Hematopoietic multipotent progenitor cell treated with erythropoietin and hydrocortisone succinate and interleukin-3 and kit ligand, for 6 days (in vitro differentiated cells): Measurements from ENCODE around the gene ZNF276.
A peak's percentile ranks its signal among the peaks of the same experiment; 100 is the strongest.
"Not testable (repeated sequence)": the region's sequence is repeated elsewhere in the genome, so short reads cannot be mapped to it uniquely, and the experiment has no call there.

ENCODE experiments used
- DNase-seq: peaks from one replicate; pipeline ENCODE4 v3.0.0-alpha.2; 2015

The ZNF276 gene

DNA sequence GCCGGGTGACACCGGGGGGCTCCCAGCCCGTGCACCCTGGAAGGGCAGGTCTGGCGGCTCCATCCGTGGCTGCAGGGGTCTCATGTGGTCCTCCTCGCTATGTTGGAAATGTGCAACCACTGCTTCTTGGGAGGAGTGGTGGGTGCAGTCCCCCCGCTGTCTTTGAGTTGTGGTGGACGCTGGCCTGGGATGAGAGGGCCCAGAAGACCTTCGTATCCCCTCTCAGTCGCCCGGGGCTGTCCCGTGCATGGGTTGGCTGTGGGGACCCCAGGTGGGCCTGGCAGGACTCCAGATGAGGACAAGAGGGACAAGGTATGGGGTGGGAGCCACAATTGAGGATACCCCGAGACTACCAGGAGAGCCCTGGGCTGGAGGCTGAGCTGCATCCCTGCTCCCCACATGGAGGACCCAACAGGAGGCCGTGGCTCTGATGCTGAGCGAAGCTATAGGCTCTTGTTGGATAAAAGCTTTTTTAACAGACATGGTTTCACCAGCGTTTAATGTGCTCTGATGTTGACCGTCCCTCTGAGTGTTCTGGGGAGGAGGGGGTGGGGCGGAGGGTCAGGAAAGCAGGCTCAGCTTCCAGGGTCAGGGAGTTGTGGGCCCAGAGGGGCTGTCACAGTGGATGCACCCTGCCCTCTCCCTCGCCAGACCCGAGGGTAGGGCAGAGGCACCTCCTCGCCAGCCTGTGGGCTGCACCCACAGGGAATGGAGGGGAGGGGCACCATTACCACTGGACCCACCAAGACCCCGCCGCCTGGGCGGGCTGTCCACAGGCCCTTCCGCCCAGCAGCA is 25.3 kb upstream of the ZNF276 start:
- no peak for DNase-seq

DNA sequence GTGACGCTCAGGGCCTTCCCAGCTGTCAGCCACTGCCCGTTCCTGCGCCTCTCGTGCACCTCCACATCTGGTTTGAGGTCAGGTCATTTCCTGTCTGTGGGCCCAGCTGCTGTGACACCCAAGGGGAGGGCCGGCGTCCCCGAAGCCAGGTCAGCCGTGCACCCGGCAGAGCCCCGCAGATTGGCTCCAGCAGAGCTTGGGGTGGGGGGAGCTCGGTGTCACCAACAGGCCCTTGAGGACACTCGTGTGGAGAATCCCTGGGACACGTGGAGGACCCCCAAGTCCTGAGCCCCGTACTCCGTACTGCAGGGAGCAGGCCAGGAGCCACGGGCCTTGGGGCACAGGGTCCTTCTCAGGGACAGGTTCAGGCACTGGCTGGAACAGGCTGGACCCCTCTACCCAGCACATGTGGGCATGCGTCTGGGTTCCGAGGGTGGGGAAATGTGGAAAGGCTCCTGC is 24.6 kb upstream of the ZNF276 start:
- peak; percentile 50 for DNase-seq

DNA sequence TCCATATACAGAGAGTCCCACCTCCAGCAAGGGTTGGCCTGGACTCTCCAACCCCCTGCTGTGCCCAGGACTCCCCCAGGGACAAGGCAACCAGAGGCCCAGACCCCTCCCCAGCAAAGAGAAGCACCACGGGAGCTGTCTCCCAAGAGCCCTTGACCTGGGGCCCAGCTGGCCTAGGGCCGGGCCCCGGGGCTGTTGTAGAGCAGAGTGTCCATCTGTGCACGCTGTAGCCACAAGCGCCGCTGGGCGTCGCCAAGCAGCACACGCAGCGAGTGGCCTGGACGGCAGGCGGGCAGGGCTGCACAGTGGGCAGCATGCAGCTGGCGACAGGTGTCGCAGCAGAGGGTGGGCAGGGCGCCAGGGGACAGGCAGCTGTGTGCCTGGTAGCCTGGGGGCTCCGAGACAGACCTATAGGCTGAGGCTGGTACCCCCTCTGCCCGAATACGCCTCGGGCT is 24.1 kb upstream of the ZNF276 start:
- no peak for DNase-seq

DNA sequence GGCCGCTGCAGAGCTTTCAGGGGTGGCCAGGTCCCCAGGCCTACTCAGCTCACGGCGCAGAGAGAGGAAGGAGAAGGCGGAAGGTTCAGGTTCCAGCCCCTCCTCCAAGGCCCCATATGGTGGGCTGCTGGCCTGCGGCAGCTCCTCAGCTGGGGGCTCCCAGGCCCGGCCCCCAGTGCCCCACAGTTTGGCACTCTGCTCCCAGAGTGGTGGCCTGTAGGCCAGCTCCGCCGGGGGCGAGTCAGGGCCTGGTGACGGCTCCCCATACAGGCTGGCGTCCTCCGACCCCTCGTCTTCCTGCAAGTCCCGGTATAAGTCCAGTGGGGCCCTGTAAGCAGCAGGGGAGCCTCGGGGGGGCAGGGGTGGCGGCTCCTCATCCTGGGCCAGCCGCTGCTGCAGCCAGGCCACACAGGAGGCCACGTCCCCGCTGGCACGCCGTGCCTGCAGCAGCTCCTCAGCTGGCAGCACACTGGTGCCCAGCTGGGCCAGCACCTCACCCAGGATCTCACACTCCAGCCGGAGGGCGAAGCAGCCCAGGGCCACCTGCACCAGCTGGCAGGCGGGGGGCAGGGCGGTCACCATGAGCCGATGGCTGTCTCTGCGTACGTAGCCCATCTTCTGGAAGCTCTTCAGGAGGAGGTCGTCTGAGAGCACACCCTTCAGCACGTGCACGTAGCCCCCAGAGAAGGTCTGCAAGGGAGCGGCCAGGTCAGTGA is 23.6 kb upstream of the ZNF276 start:
- DNase-seq: no peak

DNA sequence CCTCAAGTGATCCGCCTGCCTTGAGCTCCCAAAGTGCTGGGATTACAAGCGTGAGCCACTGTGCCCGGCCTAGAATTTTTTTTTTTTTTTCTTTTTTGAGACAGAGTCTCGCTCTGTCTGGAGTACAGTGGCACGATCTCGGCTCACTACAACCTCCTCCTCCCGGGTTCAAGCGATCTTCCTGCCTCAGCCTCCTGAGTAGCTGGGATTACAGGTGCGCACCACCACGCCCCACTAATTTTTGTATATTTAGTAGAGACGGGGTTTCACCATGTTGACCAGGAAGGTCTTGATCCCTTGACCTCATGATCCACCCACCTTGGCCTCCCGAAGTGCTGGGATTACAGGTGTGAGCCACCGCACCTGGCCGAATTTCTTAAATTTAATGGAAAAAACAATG is 22.6 kb upstream of the ZNF276 start:
- not testable (repeated sequence) for DNase-seq

DNA sequence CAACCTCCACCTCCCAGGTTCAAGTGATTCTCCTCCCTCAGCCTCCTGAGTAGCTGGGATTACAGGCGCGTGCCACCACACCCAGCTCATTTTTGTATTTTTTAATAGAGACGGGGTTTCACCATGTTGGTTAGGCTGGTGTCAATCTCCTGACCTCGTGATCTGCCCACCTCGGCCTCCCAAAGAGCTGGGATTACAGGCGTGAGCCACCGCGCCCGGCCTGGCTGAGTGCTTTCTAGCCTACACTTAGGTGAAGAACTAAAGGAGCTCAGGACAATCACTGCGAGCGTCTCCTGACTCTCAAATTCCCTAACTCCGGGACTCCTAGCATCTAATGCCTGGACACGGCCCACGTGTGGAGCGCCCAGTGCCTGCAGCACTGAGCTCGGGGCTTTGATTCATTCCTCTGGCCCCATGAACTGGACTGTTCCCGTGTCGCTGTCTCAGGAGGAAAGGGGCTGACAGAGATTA is 21.7 kb upstream of the ZNF276 start:
- not testable (repeated sequence) for DNase-seq

DNA sequence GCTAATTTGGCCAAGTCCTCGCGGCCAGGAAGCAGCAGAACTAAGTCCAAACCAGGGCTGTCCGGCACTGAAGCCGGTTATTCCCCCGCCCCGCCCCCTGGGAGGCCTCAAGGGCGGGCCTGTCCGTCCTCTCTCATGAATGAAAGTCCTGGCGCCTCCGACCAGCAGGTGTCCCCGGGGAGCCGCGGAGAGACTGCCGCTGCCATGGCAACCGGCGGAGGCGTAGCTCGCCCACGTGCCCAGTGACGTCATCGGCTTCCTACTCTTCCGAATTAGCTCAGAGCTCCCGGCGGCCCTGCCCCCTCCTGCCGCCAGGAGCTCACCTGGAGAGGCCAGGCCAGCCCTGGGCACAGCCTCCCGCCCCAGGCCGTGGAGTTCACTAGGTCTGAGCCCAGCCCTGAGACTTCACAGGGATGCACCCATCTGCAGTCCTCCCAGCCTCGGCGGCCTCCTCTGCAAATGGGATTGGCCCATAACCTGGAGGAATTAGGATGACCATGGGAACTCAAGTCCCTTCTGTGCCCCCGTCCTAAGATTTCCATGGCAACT is 21.2 kb upstream of the ZNF276 start:
- DNase-seq: peak; percentile 100

DNA sequence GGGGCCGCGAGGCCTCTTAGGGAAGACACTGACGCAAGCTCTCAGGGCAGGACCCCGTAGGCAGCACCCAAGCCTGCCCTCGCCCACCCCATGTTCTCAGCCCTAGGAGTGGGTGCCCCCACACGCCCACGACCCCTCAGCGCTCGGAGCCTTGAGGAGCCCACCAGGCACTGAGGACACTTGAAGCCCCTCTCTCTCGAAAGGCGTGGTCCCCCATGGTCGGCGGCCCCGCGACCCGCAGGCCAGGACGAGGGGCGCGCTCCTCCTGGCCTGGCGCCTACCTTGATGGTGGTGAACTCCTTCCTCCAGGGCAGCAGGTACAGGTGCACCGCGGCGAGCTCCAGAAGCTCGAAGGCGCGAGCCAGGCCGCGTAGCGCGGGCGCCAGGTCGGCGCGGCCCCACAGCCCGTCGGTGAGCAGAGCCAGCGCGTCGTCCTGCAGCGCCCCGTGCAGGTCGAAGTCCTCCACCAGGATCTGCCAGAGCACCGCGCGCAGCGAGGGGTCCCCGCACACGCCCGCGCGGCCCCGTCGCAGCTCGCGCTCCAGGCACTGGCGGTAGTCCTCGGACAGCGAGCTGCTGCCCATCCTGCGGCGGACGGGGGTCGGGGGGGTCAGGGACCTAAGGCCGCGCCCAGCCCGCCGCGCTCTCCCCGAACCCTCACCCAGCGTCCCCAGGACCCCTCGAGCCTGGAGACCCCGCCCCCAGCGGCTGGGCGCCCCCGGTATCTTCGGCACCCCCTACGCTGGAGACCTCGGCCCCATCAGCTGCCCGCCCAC is 20.5 kb upstream of the ZNF276 start:
- peak; percentile 77 for DNase-seq

DNA sequence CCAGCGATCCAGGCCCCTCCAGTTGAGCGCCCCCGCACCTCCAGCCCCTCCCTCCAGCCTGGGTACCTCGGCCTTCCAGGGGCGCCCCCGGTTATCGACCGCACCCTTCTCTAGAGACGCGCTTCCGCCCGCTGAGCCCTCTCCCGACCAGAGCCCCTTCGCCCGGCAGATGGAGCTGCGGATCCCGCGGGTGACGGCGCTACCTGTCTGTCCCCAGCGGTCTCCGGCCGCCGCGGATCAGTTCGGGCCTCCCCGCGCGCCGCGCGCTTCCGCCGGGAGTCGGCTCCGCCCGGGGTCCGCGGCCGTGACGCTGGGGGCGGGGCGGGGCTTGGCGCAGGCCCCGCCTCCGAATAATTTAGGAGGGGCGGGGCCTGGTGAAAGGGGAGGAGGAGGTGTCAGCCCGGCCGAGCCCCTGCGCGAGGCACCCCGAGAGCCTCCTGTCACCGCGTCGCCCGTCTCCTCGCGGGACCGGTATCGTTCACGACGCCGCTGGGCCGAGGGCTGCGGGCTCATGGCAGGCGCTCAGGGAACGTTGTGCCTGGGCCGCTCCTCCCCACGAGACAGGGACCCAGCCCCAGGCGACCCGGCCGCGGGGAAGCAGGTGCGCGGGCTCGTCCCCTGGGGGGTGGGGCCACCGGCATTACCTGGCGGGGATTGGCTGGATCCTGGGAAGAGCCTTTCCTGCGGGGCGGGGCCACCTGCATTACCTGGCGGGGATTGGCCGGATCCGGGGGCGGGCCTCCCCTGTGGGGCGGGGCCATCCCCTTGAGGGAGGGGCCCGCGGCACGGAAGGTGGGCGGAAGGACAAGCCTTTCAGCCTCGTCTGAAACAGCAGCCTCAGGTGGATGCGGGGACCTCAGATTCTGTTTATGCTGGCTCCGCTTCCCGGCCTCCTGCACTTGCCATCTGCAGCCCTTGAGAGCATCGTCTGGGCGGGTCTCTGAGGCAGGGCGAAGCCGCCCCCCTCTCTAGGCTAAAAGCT is 19.6 kb upstream of the ZNF276 start, which contains the start of gene SPATA2L:
Gene SPATA2L, minus strand, starts transcription at position 281 of the 982 bp plus-strand sequence. CDS start 473 bp downstream, outside the sequence.
- peak; percentile 98 for DNase-seq

DNA sequence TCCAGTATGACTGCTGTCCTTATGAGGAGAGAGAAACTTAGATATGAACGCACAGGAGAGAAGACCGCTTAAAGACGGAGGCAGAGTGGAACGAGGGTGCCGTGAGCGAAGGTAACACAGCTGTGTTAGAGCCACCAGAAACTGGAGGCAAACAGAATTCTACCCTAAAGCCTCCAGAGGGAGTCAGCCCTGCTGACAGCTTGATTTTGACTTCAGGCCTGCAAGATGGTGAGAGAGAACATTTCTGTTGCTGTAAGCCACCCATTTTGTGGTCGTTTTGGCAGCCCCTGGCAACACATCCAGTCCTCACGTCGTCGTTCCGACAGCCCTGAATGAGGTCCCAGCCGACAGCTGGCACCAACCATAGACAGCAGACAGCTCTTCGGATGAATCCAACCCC is 17.1 kb upstream of the ZNF276 start:
- DNase-seq: no peak

DNA sequence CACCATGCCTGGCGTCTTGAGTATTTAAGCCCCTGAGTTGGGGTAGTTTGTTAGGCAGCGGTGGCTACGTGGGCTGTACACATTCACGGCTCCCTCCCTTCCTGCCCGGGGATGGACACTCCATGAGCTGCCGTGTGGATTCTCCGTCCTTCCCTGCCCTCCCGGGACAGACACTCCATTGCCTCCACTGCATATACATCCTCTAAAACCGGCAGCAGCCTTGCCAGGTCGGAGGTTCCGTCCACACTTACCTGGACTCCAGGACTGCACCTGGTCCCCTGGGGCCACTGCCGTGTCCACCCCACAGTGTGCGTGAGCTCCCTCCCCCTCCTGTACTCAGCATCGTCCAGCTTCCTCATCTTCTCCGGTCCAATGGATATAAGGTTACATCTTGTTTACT is 16.3 kb upstream of the ZNF276 start:
- no peak for DNase-seq

DNA sequence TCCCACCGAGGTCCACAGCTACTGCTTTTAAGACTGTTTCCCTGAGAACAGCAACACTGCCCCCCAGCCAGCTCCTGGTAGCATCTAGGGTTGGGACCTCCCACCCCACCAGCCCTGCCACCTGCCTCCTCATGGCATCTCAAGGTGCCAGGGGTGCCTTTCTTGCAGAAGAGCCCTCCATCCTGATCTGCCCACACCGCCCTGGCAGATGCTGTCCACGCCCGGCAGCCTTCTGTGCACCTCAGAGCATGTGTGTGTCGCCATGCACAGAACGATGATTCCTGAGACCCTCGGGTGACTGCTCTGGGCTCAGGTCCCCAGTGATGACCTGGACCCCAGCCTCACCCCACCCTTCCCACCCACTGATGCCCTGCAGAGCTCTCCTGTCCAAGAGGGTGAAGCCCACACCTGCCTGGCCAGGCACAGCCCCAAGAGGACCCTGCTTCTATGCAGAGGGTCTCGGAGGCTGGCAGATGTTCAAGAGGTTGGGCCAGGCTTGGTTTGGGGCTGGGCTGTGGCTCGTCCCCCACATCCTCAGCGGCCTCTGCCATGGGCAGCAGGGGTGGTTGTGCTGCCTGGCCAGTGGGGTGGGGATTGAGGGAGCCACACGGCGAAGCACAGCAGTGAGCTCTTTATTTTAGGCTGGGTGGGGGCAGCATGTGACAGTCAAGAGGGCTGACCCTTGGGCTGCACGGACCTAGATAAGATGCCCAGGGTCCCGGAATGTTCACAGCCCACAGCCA is 14.6 kb upstream of the ZNF276 start:
- no peak for DNase-seq

DNA sequence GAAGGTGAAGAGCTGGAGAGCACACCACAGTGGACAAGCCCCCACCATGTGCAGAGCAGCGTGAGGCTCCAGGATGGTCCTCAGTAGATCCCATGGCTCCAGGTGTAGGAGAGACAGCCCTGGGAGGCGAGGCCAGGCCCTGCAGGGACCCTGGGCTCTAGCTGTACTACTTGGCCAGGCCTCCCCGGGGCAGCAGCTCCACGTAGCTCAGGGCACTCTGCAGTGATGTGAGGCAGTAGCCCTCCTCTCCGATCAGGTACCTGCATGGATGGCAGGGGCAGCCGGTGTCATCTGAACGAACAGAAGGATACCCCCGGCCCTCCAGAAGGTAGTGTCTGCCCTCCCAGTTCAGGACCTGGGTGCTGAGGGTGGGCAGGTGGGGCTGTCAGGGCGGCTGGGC is 13.6 kb upstream of the ZNF276 start:
- no peak for DNase-seq

DNA sequence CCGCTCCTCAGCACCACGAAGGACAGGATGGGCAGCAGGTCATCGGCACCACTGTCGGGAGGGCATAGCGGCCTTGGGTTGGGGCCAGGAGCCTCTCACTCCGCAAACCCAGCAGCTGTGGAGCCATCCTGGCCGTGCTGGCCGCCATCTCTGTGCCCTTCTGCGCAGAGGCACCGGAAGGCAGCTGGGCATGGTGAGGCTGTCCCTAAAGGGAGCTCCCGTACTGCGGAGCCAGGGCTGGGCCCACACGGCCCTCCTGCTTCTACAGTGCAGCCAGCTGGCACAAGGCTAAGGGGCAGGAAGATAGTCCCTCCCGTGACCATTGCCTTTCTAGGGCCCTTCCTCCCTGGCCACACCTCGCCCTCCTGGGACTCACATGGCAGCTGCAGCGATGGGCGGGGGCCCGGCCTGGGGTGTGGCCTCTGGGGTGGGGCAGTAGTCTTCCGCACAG is 12.8 kb upstream of the ZNF276 start:
- peak; percentile 49 for DNase-seq

DNA sequence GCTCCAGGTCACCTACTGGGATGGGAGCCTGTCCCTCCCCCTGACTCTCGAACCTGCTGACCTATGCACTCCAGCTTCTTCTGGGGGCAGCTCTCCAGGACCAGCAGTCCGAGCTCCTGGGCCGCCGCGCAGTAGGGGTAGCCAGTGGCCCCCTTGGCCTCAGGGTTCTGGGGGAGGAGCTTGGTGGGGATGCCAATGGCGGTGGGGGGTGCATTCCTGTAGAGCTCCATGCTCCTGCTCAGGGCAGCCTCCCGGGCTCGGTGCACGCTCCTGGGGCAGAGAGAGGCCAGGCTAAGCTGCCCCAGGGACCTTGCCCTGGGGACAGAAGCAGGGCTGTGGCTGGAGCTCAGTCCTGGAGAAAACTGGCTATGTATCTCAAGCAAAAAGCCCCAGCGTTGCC is 12.2 kb upstream of the ZNF276 start:
- no peak for DNase-seq

DNA sequence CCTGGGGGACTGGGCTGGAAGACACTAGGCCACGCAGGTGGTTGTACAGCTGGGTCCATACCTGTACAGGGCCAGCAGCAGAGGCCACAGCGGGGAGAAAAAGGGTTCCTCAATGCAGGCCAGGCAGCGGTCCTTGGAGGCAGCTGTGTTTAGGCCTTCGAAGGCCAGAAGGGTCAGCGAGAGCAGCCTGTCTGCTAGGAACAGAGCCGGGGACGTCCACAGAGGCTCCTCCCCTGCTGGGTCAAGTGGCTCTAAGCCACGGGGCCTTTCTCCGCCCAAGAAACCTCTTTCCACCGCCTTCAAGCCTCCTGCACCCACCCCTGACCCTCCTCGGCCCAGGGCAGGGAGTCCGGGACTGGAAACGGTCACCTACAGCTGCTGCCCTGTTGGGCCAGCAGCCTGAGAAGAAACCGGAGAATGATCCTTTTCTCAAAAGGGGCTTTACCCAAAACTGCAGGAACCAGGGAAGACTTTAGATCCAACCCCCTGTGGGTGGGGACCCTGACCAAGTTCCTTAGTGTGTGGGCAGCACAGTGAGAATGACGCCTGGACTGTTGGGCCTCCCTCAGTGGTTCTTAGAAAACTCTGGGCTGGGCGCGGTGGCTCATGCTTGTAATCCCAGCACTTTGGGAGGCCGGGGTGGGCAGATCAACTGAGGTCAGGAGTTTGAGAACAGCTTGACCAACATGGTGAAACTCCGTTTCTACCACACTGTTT is 11.5 kb upstream of the ZNF276 start:
- no peak for DNase-seq

DNA sequence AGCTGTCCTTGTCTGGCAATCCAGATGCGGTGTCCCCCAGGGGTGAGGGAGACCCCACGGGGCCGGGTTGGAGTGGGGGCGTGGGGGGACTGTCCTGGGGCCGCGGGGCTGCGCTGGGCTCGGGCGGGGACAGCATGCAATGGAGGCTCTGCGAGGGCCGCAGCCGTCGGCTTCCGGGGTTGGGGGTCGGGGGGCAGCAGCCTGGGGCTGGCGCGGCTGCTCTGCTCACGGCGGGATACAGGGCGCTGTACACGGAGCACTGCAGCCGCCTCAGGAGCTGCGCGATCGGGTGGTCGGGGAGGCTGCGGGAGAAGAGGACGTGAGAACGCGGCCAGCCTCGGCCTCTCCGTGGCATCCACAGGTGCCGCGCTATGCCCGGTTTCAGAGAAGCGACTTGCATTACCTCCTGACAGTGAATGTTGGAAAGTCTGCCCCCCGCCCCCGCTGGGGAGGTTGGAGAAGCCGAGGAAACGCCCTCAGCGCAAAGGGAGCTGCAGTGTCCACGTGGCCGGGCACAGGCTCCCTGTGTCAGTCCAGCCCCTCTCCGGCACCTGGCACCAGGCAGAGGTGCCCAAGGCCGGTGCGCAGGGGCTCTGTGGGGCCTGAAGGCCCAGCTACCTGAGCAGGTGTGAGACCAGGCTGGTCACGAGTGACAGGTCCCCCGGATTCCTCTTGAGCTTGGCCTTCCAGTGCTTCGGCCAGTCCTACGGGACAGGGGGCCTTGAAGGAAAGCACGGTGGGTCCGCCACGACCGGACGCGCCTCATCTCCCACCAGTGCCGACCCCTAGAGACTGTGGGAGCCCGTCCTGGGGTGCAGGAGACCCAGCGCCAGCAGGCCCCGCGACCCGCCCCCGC is 10.4 kb upstream of the ZNF276 start:
- DNase-seq: no peak

DNA sequence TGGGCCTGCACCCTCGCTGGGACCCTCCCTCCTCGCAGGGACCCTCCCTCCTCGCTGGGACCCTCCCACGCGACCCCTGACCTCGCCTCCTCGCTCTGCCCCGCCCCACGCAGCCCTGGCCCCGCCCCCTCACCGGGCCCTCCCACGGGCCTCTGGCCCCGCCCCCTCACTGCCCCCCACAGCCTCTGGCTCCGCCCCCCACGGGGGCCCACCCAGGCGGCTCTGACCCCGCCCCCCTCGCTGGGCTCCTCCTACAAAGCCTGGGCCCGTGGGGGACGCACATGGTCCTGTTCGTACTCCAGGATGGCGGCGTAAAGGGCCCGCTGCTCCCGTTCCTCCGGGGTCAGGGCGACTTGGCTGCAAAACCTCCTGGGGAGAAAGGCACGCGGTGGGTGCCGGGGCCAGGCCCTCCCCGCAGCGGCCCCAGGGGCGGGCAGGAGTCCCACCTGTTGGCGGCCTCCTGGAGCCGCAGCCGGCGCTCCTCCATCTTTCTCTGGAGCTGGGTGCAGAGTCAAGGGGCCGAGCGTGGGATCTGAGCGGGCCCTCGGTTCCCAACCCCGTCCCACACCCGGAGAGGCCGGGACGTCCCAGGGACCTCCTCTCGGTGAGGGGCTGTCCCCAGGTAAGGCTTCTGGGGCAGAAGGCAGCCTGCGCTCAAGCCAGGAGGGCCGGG is 9.6 kb upstream of the ZNF276 start:
- peak; percentile 92 for DNase-seq
